K562 (cell line): ENCODE measurements around the gene PPM1G. TPM values are rescaled to one million over a fixed set of nuclear protein-coding genes. Genes with fewer than 3 reads are reported as not detected.

Experiments
- ATAC-seq: fragments of 200-7000 bp; cut with Tn5 transposase; 3 replicates; pipeline ENCODE4 v1.9.1; 2020; ENCODE audit warnings: moderate library complexity
- BruUV-seq: library from RNA; stranded (reverse); fragments of 400-500 nt; replicated peaks from 2 replicates; lab custom pipeline; 2021; lab: Mats Ljungman, UMichigan
- CTCF ChIA-PET: fragments of 300-600 bp; formaldehyde crosslinking; extraction: SDS; loops from one replicate; lab custom pipeline; 2021; ENCODE audit warnings: low intra/inter-chr PET ratio; lab: Yijun Ruan, JAX
- POLR2A ChIA-PET: fragments of 300-600, 350-650 bp; sonication (Branson Sonifier 250); formaldehyde crosslinking; extraction: SDS; loops from one replicate; lab custom pipeline; 2021; ENCODE audit warnings: antibody characterized with exemption, inconsistent platforms; lab: Yijun Ruan, JAX
- DNase-seq, 4 experiments: peaks; one replicate each; pipeline versions ENCODE4 v3.0.0 to v3.0.0-alpha.2; 2011 to 2018; ENCODE audit warnings: low spot score in 3 of 4, mixed read lengths in 3 of 4; ENCODE audit errors: extremely low read depth in 1 of 4
- FAIRE-seq: peaks from 2 replicates; lab custom pipeline; 2011; peaks lifted over from hg19 to GRCh38; lab: Jason Lieb, UNC
- H2AFZ ChIP-seq: 2 replicates; pipeline ENCODE4 v1.6.0; 2011; ENCODE audit warnings: low read depth, low read length, control low read depth, inconsistent platforms
- H3K27ac ChIP-seq: fragments of 200-600 bp; 3 replicates; pipeline ENCODE4 v1.8.0; 2011; ENCODE audit warnings: low read depth, mild to moderate bottlenecking, control low read depth, inconsistent platforms, low read length, moderate library complexity, mixed read lengths; ENCODE audit errors: extremely low read depth
- H3K27me3 ChIP-seq, 2 experiments: fragments of 300-600 bp in 1 of 2; 2 replicates in 1 of 2; 3 replicates in 1 of 2; pipeline versions ENCODE4 v1.6.0 to v1.8.0; 2011; ENCODE audit warnings: inconsistent platforms in 2 of 2, low read length in 2 of 2, mild to moderate bottlenecking in 1 of 2, mixed read lengths in 1 of 2, moderate library complexity in 1 of 2; ENCODE audit not compliant: control insufficient read depth in 2 of 2, insufficient read depth in 2 of 2
- H3K36me3 ChIP-seq: fragments of 300-600 bp; 3 replicates; pipeline ENCODE4 v1.8.0; 2011; ENCODE audit warnings: mild to moderate bottlenecking, low read length, inconsistent platforms; ENCODE audit not compliant: control insufficient read depth, insufficient read depth
- H3K4me1 ChIP-seq, 2 experiments: fragments of 200-600 bp in 1 of 2; replicated peaks in 1 of 2; 2 replicates in 1 of 2; 3 replicates in 1 of 2; pipeline versions ENCODE4 v1.5.1 to v1.8.0; 2011; ENCODE audit warnings: inconsistent platforms in 2 of 2, low read length in 2 of 2, mild to moderate bottlenecking in 1 of 2, mixed read lengths in 1 of 2, moderate library complexity in 1 of 2; ENCODE audit not compliant: control insufficient read depth in 2 of 2, insufficient read depth in 2 of 2
- H3K4me2 ChIP-seq: 2 replicates; pipeline ENCODE4 v1.6.1; 2011; ENCODE audit warnings: low read length, control low read depth, inconsistent platforms, mixed read lengths; ENCODE audit not compliant: insufficient read depth
- H3K4me3 ChIP-seq: fragments of 200-600 bp; sonication (generic), shearing (Covaris generic); 2 replicates; pipeline ENCODE4 v1.5.1; 2016; ENCODE audit warnings: control low read depth, inconsistent platforms
- H3K79me2 ChIP-seq: fragments of 200-600 bp; 3 replicates; pipeline ENCODE4 v1.8.0; 2011; ENCODE audit warnings: low read length, inconsistent platforms; ENCODE audit not compliant: control insufficient read depth, insufficient read depth
- H3K9ac ChIP-seq, 2 experiments: 2 replicates each; pipeline versions ENCODE4 v1.6.0 to v1.6.1; 2011; ENCODE audit warnings: low read depth in 2 of 2, low read length in 2 of 2, control low read depth in 1 of 2, inconsistent platforms in 1 of 2, mild to moderate bottlenecking in 1 of 2, mixed read lengths in 1 of 2; ENCODE audit not compliant: insufficient read depth in 1 of 2
- H3K9me1 ChIP-seq: one replicate; pipeline ENCODE4 v1.6.0; 2011; ENCODE audit warnings: inconsistent platforms, mild to moderate bottlenecking, low read length, moderate library complexity; ENCODE audit not compliant: control insufficient read depth, insufficient read depth
- H3K9me3 ChIP-seq: replicated peaks from 2 replicates; pipeline ENCODE4 v1.5.1; 2011; ENCODE audit warnings: low read depth, low read length, inconsistent platforms; ENCODE audit not compliant: control insufficient read depth, insufficient read depth
- H4K20me1 ChIP-seq: replicated peaks from 2 replicates; pipeline ENCODE4 v1.6.1; 2011; ENCODE audit warnings: low read length, inconsistent platforms, mixed read lengths; ENCODE audit not compliant: control insufficient read depth, insufficient read depth
- CBFA2T3 ChIP-seq: fragments of 450-650 bp; IDR thresholded peaks from 2 replicates; pipeline ENCODE4 v1.6.1; 2017
- COPS2 ChIP-seq: fragments of 450-650 bp; conservative IDR thresholded peaks from 2 replicates; pipeline ENCODE4 v1.6.1; 2016; ENCODE audit warnings: mild to moderate bottlenecking, moderate library complexity
- GATAD2B ChIP-seq: fragments of 450-650 bp; IDR thresholded peaks from 2 replicates; pipeline ENCODE4 v1.6.1; 2017; ENCODE audit warnings: mild to moderate bottlenecking, borderline replicate concordance
- MTA3 ChIP-seq: fragments of 450-650 bp; formaldehyde crosslinking; IDR thresholded peaks from 2 replicates; pipeline ENCODE4 v1.6.1; 2017; ENCODE audit warnings: mild to moderate bottlenecking, borderline replicate concordance
- SLC30A9 ChIP-seq: fragments of 250-450 bp; sonication (Bioruptor Pico); IDR thresholded peaks from 2 replicates; pipeline ENCODE4 v1.8.0; 2022; ENCODE audit warnings: mild to moderate bottlenecking, moderate library complexity
- TSHZ1 ChIP-seq: fragments of 250-450 bp; sonication (Bioruptor Pico); IDR thresholded peaks from 2 replicates; pipeline ENCODE4 v1.4.0; 2020; ENCODE audit warnings: mild to moderate bottlenecking, moderate library complexity
- WGBS: fragments of 100-300 bp; shearing (Covaris generic); methylation state at CpG from one replicate; pipeline ENCODE4 v1.1.6; 2016; ENCODE audit warnings: low coverage, mixed read lengths; ENCODE audit not compliant: insufficient coverage; ENCODE audit errors: missing lambda C conversion rate; 5-methylcytosine and 5-hydroxymethylcytosine counted together
- in situ Hi-C: fragments of 300-500 bp; cut with MboI; formaldehyde crosslinking; loops from 4 replicates; pipeline ENCODE4 v1.15.0; 2018; ENCODE audit warnings: inconsistent platforms, mixed read lengths
- intact Hi-C: fragments of 100-400 bp; cut with micrococcal nuclease; formaldehyde crosslinking; loops from 2 replicates; pipeline ENCODE4 v1.14.2; 2022
- polyA plus RNA-seq, 8 experiments: library from polyadenylated mRNA; depleted of rRNA in 4 of 8; stranded (reverse) in 5 of 8; unstranded in 3 of 8; fragments of >200 nt; fragmentation: Nextera tagmentation in 2 of 8; fragmentation: Illumina TruSeq in 1 of 8; extraction: Ambion mirVana in 2 of 8; extraction: Trizol in 1 of 8; gene quantifications; 2 replicates each; pipeline versions ENCODE4 v1.2.1 to v1.2.3, GENCODE V29; 2011 to 2014; ENCODE audit warnings: inconsistent platforms in 1 of 8, missing spikeins in 1 of 8
- total RNA-seq, 7 experiments: library from RNA; depleted of rRNA in 6 of 7; stranded (reverse); fragments of >200 nt in 6 of 7; fragmentation: Illumina TruSeq in 2 of 7; extraction: Trizol in 2 of 7; gene quantifications; 2 replicates each; pipeline versions ENCODE4 v1.2.1 to v1.2.3, GENCODE V29; 2011 to 2021; ENCODE audit warnings: low replicate concordance in 1 of 7
- TF ChIP-seq, protein P1 (sequence below), 2 experiments: IDR thresholded peaks; 2 replicates each; pipeline ENCODE4 v1.6.1; 2011; ENCODE audit warnings: borderline replicate concordance in 1 of 2, control low read depth in 1 of 2, low read depth in 1 of 2, low read length in 1 of 2, mild to moderate bottlenecking in 1 of 2, mixed read lengths in 1 of 2, moderate library complexity in 1 of 2; ENCODE audit not compliant: insufficient read depth in 1 of 2, insufficient read length in 1 of 2, poor library complexity in 1 of 2, severe bottlenecking in 1 of 2; ENCODE audit errors: extremely low read depth in 1 of 2
- TF ChIP-seq, protein P2 (sequence below): IDR thresholded peaks from 2 replicates; pipeline ENCODE4 v1.6.1; 2011; ENCODE audit not compliant: insufficient read length; ENCODE audit errors: extremely low read depth

The PPM1G gene
- total and polyA plus RNA-seq, 9 of the 15 experiments (the other 6 are each of a cell fraction or from before 2014, with no cell fraction given), result 61.7 to 230 (median 153) TPM

DNA sequence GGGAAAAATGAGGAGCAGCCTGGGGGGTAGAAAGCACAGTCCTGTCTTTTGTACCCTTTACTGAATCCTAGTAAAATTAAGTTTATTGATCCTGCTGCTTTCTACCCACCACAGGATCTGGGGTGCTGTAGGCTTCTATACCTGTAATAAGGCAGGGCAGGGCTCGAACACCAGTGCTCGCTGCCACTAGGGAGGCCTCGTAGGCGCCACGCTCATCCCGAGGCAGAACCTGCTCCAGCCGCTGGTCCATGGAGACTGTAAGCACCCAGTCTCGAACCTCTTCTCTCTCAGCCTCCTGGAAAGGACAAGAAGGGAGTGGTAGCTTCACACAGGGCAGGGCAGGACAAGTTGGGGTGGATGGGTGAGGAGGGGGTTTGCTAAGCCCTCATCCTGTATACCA is 35.8 kb upstream of the PPM1G start:
- POLR2A ChIA-PET, result interaction anchor here (1.3 to 1.5 kb wide), 2 partner anchors 15 to 45 kb away, joined by 3 to 5 read pairs; no protein-coding TSS in a partner anchor
- 86% methylated on average over 8 of the region's 8 CpGs for WGBS
- no peak overlapping the region for H3K4me3 ChIP-seq
- H3K9me3 ChIP-seq, result no peaks in the 10 kb centered on the region
- no peak for FAIRE-seq
- TF ChIP-seq MTA3 (no peak), CBFA2T3 (no peak), COPS2 (no peak), SLC30A9 (CRISPR knock-in tag) (no peak), TSHZ1 (no peak), GATAD2B (no peak)
- TF ChIP-seq, protein P1, sequence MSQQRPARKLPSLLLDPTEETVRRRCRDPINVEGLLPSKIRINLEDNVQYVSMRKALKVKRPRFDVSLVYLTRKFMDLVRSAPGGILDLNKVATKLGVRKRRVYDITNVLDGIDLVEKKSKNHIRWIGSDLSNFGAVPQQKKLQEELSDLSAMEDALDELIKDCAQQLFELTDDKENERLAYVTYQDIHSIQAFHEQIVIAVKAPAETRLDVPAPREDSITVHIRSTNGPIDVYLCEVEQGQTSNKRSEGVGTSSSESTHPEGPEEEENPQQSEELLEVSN (IDR thresholded peaks at IDR 0.05; ENCODE audit: borderline replicate concordance in 1 of 2, extremely low read depth in 1 of 2, insufficient read depth in 1 of 2, insufficient read length in 1 of 2, low read depth in 1 of 2, low read length in 1 of 2, poor library complexity in 1 of 2, severe bottlenecking in 1 of 2), result no peak
- TF ChIP-seq, protein P2, sequence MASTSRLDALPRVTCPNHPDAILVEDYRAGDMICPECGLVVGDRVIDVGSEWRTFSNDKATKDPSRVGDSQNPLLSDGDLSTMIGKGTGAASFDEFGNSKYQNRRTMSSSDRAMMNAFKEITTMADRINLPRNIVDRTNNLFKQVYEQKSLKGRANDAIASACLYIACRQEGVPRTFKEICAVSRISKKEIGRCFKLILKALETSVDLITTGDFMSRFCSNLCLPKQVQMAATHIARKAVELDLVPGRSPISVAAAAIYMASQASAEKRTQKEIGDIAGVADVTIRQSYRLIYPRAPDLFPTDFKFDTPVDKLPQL, result no peak
- TF ChIP-seq, all 486 proteins: peak for 0
- intact Hi-C loops, result no loop called here
- H3K4me2 ChIP-seq, result no peak overlapping the region
- ATAC-seq (no peak), DNase-seq (no peak)
- CTCF ChIA-PET, result no interaction called here
- no TSS peak for BruUV-seq
- no peaks in the 10 kb centered on the region for H3K79me2 ChIP-seq
- peaks cover 56% of the 10 kb centered on the region for H3K36me3 ChIP-seq
- H2AFZ ChIP-seq, result no peak overlapping the region
- H3K9ac ChIP-seq, result peak overlapping the region in 1 of 2 experiments; percentile 54; a peak in 1 of 4 replicates
- no peaks in the 10 kb centered on the region for H4K20me1 ChIP-seq
- H3K9me1 ChIP-seq, result peaks cover 4% of the 10 kb centered on the region
- H3K4me1 ChIP-seq, result peaks cover 12 to 24% of the 10 kb centered on the region in 2 experiments; a peak in 4 of 5 replicates
- in situ Hi-C loops, result no loop called here
- no peaks in the 10 kb centered on the region for H3K27me3 ChIP-seq
- no peak overlapping the region for H3K27ac ChIP-seq
